Dermis microvascular lymphatic vessel endothelial cell (primary cell): Measurements from ENCODE around the gene DPM3. TPM values are rescaled to one million over a fixed set of nuclear protein-coding genes. Genes with fewer than 3 reads are reported as not detected.
"Not testable (repeated sequence)": the region's sequence is repeated elsewhere in the genome, so short reads cannot be mapped to it uniquely, and the experiment has no call there.

ENCODE experiments used
- DNase-seq, 2 donors: peaks; one replicate each; pipeline versions ENCODE4 v3.0.0 to v3.0.0-alpha.2; 2010; ENCODE audit warnings: low read depth in 2 of 2
- total RNA-seq: library from RNA; depleted of rRNA; stranded (reverse); fragments of >200 nt; gene quantifications from 2 replicates; pipeline ENCODE4 v1.2.1, GENCODE V29; 2014

DPM3 gene
- total RNA-seq, 1 donor from 2014 or later, result 40.4 TPM

GRCh38 chr1:155175281-155175926, 35.1 kb upstream of the DPM3 start:
- no peak for DNase-seq

DNA sequence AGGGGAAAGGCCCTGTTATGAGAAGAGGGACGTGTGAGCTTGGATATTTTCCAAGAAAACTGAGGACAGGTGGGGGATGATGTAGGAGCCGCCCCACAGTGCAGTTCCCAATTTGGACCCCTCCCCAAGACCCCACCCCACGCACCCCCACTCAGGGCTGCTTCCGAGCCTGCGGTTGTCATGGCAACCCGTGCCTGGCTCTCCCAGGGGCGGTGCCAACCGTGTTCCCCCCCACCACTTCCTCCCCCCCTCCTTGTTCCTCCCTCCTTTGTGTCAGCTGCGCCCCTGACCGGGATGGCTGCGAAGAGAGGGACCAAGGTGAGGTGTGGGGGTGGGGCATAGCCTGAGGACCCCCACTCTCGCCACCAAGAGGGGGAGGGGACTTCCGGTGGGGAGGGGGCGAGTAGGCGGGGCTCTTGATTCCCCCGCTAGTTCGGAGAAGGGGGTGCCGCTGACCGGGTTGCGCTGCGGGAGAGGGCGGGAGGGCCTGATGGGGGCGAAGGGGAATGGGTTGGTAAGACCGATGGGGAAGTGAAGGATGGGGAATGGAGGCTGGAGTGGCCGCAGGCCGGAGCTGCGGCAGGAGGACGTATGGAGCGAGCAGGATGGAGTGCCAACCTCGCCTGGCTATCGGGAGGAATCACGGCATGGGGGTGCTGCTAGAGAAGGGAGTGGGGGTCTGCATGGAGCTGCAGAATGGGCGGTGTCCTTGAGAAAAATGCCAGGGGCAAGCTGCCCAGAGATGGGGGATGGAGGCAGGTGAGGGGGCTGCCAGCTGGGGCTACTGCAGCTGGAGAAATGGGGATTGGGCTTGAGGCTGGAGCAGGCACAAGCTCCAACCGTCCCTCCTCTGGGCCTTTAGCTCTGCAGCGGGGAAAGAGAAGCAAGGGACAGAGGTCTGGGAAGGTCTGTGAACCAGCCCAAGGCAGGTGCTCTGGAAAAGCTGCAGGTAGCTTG, 34.3 kb upstream of the DPM3 start:
- DNase-seq, result peak in 1 of 2 donors; percentile 21

DNA sequence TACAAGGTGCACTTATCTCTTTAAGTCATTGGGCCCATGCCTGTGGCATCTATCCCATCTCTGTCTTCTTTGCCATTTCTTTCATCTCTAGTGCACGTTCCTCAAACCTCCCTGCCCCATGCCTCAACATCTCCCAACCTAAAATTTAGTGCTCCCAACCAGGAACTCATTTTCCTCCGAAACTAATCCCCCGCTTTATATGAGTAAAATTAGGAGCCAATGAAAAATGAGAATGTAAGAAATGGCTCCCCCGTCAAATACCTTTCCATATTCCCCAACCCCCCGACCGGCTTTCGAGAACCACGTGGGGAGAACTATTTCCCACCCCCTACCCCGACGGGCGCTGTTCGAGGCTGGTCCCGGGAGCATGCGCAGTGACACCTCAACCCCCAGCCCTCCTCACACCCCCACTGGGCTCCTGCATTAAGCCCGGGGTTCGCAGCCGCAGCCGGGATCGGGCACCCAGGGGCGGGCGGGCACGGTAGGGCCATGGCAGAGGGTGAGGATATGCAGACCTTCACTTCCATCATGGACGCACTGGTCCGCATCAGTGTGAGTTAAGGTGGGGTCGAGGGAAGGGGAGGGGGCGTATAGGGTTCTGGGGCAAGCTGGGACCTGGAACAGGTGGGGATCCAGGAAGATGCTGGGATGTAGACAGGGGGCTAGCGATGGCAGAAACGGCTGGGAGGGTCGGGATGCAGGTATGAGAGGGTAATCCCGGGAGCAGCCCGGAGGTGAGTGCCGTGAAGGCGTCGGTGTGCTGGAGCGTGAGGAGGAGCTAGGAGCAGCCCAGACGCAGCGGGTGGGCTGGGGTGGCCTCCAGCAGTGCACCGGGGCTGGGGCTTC, 33.4 kb upstream of the DPM3 start, which contains the start of gene TRIM46:
Gene TRIM46 (plus strand): TSS at position 372 of the 846 bp plus-strand sequence. CDS start 118 bp downstream, at position 490.
- peak in 1 of 2 donors; percentile 41 for DNase-seq

DNA sequence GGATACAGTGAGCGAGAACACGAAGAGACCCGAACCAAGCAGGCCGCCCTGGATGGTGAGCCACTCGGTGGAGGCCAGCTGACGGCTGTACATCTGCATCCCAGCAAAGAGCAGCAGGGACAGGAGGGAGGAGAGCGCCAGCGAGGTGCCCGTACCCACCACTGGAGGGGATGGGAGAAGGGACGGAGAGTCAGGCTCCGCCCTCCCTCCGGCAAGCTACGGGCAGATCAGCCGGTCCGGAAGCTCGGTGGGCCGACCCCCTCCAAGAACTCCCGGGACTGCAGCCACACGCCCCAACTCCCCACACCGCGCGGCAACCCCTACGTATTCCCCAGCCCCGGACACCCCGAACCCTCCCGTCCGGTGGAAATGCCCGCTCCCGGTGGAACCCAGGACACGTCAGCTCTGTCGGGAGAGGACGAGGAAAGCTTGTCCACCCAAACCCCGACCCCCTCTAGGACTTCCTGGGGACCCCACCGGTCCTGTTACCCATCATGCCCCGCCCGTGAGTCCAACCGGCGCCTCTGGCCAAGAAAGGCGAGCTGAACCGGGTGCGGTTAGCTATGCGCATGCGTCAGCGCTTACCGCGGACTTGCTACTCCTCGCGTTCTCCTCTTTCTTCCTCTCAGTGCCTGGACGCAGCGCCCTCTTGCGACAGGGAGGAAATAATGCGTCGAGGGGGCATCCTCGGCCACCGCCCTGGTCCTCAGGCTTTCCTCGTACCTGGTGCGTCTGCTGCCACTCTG, 32.6 kb upstream of the DPM3 start, which contains the start of gene KRTCAP2:
Gene KRTCAP2 (minus strand): TSS at position 573 of the 746 bp plus-strand sequence. CDS start 80 bp downstream, at position 493.
- DNase-seq, result peak; percentile 90 to 96

DNA sequence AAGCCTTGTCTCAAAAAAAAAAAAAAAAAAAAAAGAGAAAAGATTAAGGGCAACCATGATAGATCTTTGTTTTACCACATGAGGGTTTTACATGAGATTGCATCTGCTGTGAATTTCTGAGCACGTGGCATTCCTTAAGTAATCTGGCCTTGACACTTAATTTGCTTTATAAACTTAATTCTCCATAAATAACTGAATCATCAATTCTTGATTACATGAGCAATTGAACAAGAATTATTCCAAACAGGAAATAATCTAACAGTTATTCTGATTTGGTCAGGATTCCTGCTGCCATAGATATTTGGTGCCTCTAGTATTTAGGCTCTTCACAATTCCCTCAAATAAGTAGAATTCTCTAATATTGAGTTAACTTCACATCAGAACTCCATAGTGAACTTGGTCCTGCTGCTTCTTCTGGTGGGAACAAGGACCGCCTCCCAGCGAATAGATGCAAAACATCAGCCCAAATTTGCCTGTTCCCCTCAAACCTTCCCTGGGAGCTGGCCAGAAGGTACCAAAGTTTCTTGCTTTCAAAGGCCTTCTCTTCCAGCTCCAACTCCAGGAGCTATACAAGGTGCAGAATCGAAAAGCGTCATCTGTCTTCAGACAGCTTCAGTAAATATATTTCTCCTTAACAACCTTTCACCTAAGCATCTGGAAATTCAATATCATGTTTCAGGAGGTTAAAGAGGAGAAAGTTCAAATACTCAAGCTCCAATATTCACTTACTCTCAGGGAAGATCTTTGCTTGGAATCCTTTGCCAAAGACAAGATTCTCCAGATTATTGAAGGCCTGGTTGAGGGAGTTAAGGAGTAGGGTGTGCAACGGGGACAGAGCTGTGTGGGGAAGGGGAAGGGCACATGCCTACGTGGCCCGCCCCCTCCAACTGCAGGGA, 31.8 kb upstream of the DPM3 start:
- DNase-seq, result no peak

GRCh38 chr1:155170806-155171205, 30.5 kb upstream of the DPM3 start:
- DNase-seq, result no peak

- no peak for DNase-seq
Observed at GRCh38 chr1:155170101-155170785, 29.9 kb upstream of the DPM3 start.

- no peak for DNase-seq
Observed at GRCh38 chr1:155169541-155169940, 29.2 kb upstream of the DPM3 start.

GRCh38 chr1:155168456-155169210, 28.3 kb upstream of the DPM3 start:
- DNase-seq, result no peak

DNA sequence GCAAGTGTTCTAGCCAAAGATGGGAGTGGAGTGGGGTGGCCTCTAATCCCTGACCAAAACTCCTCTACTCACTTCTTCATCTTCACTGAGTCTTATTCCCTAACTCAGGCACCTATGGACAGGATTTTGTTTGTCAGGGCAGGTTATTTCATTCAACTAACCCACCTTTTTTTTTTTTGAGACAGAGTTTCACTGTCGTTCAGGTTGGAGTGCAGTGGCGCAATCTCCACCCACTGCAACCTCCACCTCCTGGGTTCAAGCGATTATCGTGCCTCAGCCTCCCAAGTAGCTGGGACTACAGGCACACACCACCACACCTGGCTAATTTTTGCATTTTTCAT, 27.7 kb upstream of the DPM3 start:
- DNase-seq, result not testable (repeated sequence)

DNA sequence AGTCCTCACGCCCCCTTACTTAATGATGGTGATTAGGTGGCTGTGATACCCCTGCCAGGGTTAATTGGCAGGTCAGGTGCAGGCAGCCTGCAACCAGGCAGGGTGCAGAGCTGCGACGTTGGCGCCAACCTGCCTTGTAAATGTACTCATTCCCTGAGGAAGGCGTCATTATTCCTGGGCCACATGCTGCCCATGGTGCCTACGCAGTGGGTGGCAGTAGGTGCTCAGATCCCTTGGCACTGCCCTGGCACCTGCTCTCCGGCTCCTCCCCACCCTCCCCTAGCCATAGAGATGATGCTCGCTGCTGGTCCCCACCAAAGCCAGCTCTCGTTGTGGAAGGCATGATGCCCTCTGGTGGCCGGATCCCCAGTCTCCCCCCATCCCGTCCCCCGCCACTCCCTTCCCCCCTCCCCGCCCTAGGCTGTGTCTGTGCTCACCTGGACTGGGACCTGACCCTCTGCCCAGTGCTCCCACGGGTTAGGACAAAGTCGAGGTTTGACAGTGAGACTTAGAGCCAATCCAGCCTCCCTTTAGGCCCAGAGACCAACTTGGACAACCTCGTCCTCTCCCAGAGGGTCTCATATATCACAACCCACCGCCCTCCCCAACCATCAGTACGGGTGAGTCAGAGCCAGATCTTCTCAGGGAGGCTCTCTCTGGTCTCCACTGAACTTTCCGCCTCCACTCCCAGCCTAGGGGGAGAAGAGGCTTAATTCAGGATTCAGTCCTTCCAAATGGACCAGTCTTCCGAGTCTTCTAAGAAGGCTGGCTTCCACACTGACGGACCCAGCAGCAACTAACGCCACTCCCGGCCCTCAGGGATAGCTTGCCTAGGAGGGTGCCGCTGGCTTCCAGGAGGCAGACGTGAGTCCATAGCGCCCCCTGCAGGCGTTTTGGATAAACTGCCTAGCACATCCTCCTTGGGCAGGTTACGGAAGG, 27.1 kb upstream of the DPM3 start:
- peak; percentile 79 to 92 for DNase-seq

DNA sequence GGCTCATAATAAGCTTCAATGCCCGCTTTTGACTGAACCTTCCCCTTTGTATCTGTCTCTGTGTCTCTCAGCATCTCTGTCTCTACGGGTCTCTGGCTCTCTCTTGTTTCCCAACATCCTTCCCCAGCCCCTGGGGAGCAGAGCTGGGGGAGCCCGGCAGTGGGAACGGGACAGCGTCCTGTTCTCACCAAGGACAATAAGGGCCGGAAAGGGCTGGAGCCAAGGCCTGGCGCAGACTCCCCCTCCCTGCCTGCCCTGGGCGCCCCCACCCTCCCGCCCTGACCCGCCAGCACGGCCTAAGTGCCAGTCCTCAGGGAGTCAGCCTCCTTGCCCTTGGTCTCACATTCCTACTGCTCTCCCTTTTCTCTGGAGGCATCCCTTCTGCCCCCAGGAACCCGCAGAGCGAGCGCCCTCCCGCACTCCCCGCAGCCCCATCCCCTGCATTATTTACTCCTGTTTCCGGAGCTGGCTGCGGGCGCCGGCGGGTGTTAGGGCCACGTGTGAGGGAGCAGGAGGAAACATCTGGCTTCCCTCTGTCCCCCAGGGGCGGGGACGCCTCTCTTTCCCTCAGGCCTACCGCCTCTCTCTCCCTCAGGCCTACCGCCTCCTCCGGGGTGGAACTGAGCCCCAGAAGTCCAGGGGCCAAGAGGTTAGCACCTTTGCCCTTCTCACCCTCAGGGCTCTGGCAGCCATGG, 26.3 kb upstream of the DPM3 start:
- DNase-seq, result peak; percentile 93 to 96

DNA sequence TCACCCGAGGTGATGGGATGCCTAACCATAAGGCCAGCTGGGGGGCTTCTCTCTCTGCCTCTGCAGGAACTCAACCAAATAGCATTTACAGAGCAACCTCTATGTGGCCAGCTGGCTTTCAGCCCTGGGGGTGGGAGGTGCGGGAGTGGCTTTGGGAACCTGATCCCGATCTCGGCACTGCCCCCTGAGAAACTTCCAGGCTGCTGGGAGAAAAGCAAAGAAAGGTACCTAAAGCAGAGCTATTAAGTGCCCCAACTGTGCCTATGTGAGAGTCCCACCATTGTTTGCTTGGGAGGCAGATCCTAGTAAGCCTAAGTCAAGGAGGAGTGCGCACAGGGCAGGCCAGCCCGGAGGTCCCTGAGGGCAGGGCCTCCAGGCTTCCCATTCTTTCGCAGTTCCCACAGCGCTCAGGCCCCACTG, 25.7 kb upstream of the DPM3 start:
- peak in 1 of 2 donors; percentile 23 for DNase-seq

DNA sequence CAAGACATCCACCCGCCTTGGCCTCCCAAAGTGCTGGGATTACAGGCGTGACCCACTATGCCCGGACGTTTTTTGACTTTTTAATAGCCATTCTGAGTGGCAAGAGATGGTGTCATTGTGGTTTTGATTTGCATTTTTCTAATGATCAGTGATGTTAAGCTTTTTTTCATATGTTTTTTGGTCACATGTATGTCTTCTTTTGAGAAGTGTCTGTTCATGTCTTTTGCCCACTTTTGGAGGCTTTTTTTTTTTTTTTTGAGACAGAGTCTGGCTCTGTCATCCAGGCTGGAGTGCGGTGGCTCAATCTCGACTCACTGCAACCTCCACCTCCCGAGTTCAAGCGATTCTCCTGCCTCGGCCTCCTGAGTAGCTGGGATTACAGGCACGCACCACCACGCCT, 24.3 kb upstream of the DPM3 start:
- DNase-seq, result not testable (repeated sequence)

DNA sequence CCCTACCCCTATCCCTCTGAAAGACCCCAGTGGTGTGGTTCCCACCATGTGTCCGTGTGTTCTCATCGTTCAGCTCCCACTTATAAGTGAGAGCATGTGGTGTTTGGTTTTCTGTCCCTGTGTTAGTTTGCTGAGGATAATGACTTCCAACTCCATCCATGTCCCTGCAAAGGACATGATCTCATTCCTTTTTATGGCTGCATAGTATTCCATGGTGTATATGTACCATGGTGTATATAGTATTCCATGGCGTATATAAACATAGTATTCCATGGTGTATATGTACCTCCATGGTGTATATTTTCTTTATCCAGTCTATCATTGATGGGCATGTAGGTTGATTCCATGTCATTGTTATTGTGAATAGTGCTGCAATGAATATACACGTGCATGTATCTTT, 23.5 kb upstream of the DPM3 start:
- not testable (repeated sequence) for DNase-seq

DNA sequence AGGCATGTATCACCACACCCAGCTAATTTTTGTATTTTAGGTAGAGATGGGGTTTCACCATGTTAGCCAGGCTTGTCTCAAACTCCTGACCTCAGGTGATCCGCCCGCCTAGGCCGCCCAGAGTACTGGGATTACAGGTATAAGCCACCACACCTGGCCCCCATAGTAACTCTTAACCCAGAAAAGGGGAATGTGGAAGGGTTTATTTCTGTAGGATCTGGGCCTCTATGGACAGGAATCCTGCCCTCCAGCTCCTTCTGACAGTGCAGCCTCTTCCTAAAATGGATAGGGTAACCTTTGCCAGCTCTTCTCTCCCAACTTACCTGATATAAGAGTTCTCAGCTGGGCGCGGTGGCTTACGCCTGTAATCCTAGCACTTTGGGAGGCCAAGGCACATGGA, 22.3 kb upstream of the DPM3 start:
- DNase-seq, result not testable (repeated sequence)

DNA sequence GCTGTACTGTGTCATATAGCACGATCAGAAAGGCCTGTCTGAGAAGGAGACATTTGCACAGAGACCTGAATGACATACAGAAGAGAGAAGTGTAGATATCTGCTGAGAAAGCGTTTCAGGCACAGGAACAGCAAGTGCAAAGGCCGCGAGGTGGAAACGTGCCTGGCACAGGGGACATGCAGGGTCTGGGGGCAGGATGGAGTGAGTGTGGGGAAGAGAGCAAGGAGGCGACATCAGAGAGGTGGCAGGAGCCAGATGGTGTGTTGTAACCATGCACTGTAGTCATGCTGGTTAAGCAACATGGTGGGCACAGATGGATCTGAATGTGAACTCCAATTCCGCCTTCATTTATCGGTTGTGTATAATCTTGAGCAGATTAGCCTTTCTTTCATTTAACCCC, 19.8 kb upstream of the DPM3 start:
- no peak for DNase-seq
